GM12873 (cell line): ENCODE measurements around the gene CDKL4.

Experiments used
- TF ChIP-seq, protein P1 (sequence below): IDR thresholded peaks from 2 replicates; pipeline ENCODE4 v1.5.1; 2012; ENCODE audit warnings: low read depth, mild to moderate bottlenecking, moderate library complexity, low read length, control low read depth; ENCODE audit not compliant: insufficient read depth; ENCODE audit errors: missing control alignments

Gene CDKL4

DNA sequence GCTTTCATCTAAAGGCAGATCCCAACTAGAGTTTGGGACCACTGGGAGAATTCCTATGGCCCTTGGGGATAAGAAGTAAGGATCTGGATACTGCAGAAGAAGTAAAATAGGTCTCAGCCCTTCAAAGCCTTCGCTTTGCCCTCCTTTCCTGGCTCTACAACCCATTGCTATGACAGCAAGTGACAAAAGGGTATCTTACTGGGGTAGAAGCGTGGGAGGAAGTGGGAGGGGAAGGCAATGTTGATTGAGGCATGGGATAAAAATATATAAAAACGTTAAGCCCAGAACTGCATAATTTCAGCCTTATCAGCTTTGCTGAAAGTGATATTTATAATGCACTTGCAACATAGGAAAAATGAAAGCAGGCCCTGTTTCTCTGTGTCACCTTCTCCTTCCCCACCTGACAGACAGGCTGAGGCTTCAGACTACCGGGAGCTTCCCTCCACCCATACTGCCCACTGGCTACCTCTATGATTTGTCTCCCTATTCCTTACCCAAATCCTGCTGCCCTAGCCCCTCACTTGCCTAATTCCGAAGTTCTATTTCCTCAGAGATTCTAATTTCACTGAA is 108.0 kb downstream of the CDKL4 start:
- TF ChIP-seq, protein P1, sequence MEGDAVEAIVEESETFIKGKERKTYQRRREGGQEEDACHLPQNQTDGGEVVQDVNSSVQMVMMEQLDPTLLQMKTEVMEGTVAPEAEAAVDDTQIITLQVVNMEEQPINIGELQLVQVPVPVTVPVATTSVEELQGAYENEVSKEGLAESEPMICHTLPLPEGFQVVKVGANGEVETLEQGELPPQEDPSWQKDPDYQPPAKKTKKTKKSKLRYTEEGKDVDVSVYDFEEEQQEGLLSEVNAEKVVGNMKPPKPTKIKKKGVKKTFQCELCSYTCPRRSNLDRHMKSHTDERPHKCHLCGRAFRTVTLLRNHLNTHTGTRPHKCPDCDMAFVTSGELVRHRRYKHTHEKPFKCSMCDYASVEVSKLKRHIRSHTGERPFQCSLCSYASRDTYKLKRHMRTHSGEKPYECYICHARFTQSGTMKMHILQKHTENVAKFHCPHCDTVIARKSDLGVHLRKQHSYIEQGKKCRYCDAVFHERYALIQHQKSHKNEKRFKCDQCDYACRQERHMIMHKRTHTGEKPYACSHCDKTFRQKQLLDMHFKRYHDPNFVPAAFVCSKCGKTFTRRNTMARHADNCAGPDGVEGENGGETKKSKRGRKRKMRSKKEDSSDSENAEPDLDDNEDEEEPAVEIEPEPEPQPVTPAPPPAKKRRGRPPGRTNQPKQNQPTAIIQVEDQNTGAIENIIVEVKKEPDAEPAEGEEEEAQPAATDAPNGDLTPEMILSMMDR, result no peak

DNA sequence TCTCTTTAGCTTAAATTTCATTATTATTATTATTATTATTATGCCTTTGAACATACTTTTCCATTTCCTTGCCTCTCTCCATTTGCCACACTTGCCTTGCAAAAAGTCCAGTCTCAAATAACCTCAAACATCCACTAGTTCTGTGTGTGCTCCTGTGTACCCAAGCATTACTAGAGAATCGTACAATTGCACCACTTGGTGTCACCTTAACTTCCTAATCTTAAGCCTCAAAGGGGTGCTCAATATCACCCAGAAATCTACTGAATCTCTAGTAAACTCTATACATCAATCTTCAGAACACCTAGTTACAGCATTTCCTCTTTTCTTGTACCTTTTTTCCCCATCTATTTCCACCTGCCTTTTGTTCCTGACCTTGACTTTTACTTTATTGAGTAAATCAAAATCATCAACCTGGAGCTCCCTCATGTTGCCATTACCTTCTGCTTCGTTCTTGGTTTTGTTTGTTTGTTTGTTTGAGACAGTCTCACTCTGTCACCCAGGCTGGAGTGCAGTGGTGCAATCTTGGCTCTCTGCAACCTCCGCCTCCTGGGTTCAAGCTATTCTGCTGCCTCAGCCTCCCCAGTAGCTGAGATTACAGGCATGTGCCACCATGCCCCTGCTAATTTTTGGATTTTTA is 110.4 kb downstream of the CDKL4 start:
- TF ChIP-seq, protein P1, result no peak

DNA sequence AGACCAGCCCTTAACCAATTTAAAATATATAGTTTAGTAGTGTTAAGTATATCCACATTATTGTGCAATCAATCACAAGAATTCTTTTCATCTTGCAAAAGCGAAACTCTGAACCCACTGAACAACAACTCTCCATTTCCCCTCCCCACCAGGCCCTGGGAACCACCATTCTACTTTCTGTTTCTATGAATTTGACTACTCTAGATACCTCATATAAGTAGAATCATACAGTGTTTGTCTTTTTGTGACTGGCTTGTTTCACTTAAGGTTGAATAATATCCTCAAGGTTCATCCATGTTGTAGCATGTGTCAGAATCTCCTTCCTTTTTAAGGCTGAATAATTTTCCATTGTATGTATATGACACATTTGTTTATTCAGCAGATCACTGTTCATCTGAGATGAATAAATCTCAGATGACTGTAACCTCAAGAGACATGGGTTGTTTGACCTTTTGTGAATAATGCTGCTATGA is 114.8 kb downstream of the CDKL4 start:
- TF ChIP-seq, protein P1, result no peak

DNA sequence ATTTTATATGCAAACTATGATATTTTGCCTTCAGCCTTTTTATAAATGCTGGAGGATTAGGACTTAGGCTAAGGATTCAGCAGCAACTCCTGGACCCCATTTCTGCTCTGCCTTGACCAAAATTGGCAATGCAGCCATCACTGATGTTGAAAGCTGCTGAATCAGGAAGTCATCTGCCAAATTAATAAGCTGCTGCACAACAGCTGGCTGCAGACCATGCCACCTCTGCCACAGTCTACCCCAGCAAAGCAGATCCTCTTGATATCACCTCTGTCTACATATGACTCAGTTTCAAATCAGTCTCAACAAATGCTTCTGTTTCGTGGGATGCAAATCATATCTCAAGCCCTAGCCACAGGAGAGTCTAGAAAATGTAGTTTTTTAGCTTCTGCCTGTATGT is 115.8 kb downstream of the CDKL4 start:
- TF ChIP-seq, protein P1, result no peak
